Measurements from ENCODE around the gene SH3YL1. TPM values are rescaled to one million over a fixed set of nuclear protein-coding genes. Genes with fewer than 3 reads are reported as not detected.

SH3YL1 gene
- total and polyA plus RNA-seq, 4 donors = 35.1 to 121 (median 54.3) TPM

DNA sequence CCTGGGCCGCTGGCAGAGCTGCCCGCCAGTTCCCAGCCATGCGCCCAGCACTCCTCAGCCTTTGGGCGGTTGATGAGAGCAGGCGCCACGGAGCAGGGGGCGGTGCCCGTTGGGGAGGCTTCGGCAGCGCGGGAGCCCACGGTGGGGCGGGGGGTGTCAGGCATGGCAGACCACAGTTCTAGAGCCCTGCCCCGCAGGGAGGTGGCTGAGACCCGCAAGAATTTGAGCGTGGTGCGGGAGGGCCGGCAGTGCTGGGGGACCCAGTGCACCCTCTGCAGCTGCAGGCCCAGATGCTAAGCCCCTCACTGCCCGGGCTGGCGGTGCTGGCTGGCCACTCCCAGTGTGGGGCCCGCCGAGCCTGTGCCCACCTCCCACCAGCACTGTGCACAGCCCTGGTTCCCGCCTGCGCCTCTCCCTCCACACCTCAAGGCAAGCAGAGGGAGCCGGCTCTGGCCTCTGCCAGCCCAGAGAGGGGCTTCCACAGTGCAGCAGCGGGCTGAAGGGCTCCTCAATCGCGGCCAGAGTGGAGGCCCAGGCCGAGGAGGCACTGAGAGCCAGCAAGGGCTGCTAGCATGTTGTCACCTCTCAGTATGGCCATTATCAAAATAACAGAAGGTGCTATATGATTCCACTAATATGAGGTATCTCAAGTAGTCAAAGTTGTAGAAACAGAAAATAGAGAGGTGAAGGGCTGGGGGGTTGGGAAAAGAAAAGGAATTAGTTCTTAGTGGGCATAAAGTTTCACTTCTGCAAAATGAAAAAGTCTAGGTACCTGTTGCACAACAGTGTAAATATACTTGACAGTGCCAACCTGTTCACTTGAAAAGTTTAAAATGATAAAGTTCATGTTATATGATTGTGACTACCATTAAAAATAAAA, 72.3 kb downstream of the SH3YL1 start:
- H3K27ac ChIP-seq (ENCODE audit: low read depth in 1 of 2, low read length in 1 of 2) = no peak overlapping the region
- no peak for ATAC-seq (ENCODE audit: insufficient read depth, low FRiP score)
- peaks cover 0 to 25% (median 7%) of the 10 kb centered on the region in 5 donors for H3K4me1 ChIP-seq (ENCODE audit: control insufficient read depth in 5 of 5, insufficient read depth in 5 of 5, low read length in 5 of 5)
- no peaks in the 10 kb centered on the region for H3K36me3 ChIP-seq (ENCODE audit: control insufficient read depth in 4 of 4, insufficient read depth in 4 of 4, low read length in 4 of 4)
- no peaks in the 10 kb centered on the region for H3K27me3 ChIP-seq (ENCODE audit: control insufficient read depth in 3 of 3, insufficient read depth in 3 of 3, low read length in 2 of 3)
- TF ChIP-seq, protein P1, sequence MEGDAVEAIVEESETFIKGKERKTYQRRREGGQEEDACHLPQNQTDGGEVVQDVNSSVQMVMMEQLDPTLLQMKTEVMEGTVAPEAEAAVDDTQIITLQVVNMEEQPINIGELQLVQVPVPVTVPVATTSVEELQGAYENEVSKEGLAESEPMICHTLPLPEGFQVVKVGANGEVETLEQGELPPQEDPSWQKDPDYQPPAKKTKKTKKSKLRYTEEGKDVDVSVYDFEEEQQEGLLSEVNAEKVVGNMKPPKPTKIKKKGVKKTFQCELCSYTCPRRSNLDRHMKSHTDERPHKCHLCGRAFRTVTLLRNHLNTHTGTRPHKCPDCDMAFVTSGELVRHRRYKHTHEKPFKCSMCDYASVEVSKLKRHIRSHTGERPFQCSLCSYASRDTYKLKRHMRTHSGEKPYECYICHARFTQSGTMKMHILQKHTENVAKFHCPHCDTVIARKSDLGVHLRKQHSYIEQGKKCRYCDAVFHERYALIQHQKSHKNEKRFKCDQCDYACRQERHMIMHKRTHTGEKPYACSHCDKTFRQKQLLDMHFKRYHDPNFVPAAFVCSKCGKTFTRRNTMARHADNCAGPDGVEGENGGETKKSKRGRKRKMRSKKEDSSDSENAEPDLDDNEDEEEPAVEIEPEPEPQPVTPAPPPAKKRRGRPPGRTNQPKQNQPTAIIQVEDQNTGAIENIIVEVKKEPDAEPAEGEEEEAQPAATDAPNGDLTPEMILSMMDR (IDR thresholded peaks at IDR 0.05; ENCODE audit: control extremely low read depth, extremely low read depth) = no peak
- H3K9ac ChIP-seq (ENCODE audit: insufficient read depth in 1 of 2, low read length in 2 of 2) = no peak overlapping the region
- DNase-seq = peak in 1 of 3 donors; percentile 44
- H3K9me3 ChIP-seq (ENCODE audit: control insufficient read depth in 4 of 4, insufficient read depth in 3 of 4, low read length in 3 of 4) = peaks cover 0 to 5% (median under 1%) of the 10 kb centered on the region in 4 donors
- H3K4me3 ChIP-seq = no peak overlapping the region
- WGBS, 2 donors = 86 to 88% methylated on average over 28 to 29 of the region's 29 CpGs

- DNase-seq (no peak), ATAC-seq (ENCODE audit: insufficient read depth, low FRiP score) (no peak)
- Histone ChIP-seq H3K36me3 (ENCODE audit: control insufficient read depth in 4 of 4, insufficient read depth in 4 of 4, low read length in 4 of 4) (no peaks in the 10 kb centered on the region), H3K27ac (ENCODE audit: low read depth in 1 of 2, low read length in 1 of 2) (no peak overlapping the region), H3K9ac (ENCODE audit: insufficient read depth in 1 of 2, low read length in 2 of 2) (no peak overlapping the region), H3K4me1 (ENCODE audit: control insufficient read depth in 5 of 5, insufficient read depth in 5 of 5, low read length in 5 of 5) (peaks cover 0 to 4% (median 0%) of the 10 kb centered on the region in 5 donors), H3K27me3 (ENCODE audit: control insufficient read depth in 3 of 3, insufficient read depth in 3 of 3, low read length in 2 of 3) (no peaks in the 10 kb centered on the region), H3K9me3 (ENCODE audit: control insufficient read depth in 4 of 4, insufficient read depth in 3 of 4, low read length in 3 of 4) (peaks cover 0 to 5% (median under 1%) of the 10 kb centered on the region in 4 donors), H3K4me3 (no peak overlapping the region)
- TF ChIP-seq, protein P1 (IDR thresholded peaks at IDR 0.05; ENCODE audit: control extremely low read depth, extremely low read depth) = no peak
- 73 to 80% methylated on average over 2 of the region's 2 CpGs for WGBS, 2 donors
Measured at GRCh38 chr2:187825-188224, 76.0 kb downstream of the SH3YL1 start.

- DNase-seq (no peak), ATAC-seq (ENCODE audit: insufficient read depth, low FRiP score) (no peak)
- TF ChIP-seq, protein P1 (IDR thresholded peaks at IDR 0.05; ENCODE audit: control extremely low read depth, extremely low read depth) = no peak
- Histone ChIP-seq H3K36me3 (ENCODE audit: control insufficient read depth in 4 of 4, insufficient read depth in 4 of 4, low read length in 4 of 4) (no peaks in the 10 kb centered on the region), H3K4me1 (ENCODE audit: control insufficient read depth in 5 of 5, insufficient read depth in 5 of 5, low read length in 5 of 5) (peaks cover 0 to 1% (median 0%) of the 10 kb centered on the region in 5 donors), H3K27me3 (ENCODE audit: control insufficient read depth in 3 of 3, insufficient read depth in 3 of 3, low read length in 2 of 3) (no peaks in the 10 kb centered on the region), H3K9me3 (ENCODE audit: control insufficient read depth in 4 of 4, insufficient read depth in 3 of 4, low read length in 3 of 4) (peaks cover 0 to 5% (median under 1%) of the 10 kb centered on the region in 4 donors), H3K27ac (ENCODE audit: low read depth in 1 of 2, low read length in 1 of 2) (no peak overlapping the region), H3K9ac (ENCODE audit: insufficient read depth in 1 of 2, low read length in 2 of 2) (no peak overlapping the region), H3K4me3 (no peak overlapping the region)
- 66 to 70% methylated on average over 1 of the region's 1 CpG for WGBS, 2 donors
Measured at GRCh38 chr2:185221-185620, 78.6 kb downstream of the SH3YL1 start.

Data from lung (tissue), 12 donors.